Stomach (tissue), 4 donors: Measurements from ENCODE around the gene CASP7.

Source experiments
- CTCF ChIP-seq, 7 experiments: fragments of 450-650 bp in 4 of 7; fragments of 200-600 bp in 3 of 7; sonication (generic) in 3 of 7; IDR thresholded peaks; one replicate each; pipeline ENCODE4 v1.5.1; 2016 to 2019; ENCODE audit warnings: antibody characterized with exemption in 7 of 7, control low read depth in 2 of 7, mild to moderate bottlenecking in 1 of 7
- POLR2A ChIP-seq, 4 donors: fragments of 450-650 bp; IDR thresholded peaks; one replicate each; pipeline ENCODE4 v1.6.1; 2016; ENCODE audit warnings: antibody characterized with exemption in 4 of 4, control low read depth in 2 of 4, mild to moderate bottlenecking in 1 of 4, moderate library complexity in 1 of 4

- TF ChIP-seq CTCF (IDR thresholded peaks at IDR 0.05) (no peak), POLR2A (IDR thresholded peaks at IDR 0.05) (no peak)
Observed at GRCh38 chr10:113736576-113736975, 56.9 kb downstream of the CASP7 start.
